Fibroblast of lung (primary cell): Measurements from ENCODE around the gene CEP128. TPM values are rescaled to one million over a fixed set of nuclear protein-coding genes. Genes with fewer than 3 reads are reported as not detected.

Source experiments
- DNase-seq, 2 donors: peaks; one replicate each; pipeline versions ENCODE4 v3.0.0 to v3.0.0-alpha.2; 2010; ENCODE audit warnings: low read depth in 2 of 2
- H2AFZ ChIP-seq: 2 replicates; pipeline ENCODE4 v1.5.1; 2012; ENCODE audit warnings: low read length, control low read depth, inconsistent platforms
- H3K27ac ChIP-seq: 2 replicates; pipeline ENCODE4 v1.5.1; 2011; ENCODE audit warnings: low read length, control low read depth; ENCODE audit not compliant: insufficient read depth
- H3K27me3 ChIP-seq: 2 replicates; pipeline ENCODE4 v1.5.1; 2011; ENCODE audit warnings: mild to moderate bottlenecking, low read length; ENCODE audit not compliant: control insufficient read depth, insufficient read depth
- H3K36me3 ChIP-seq: 2 replicates; pipeline ENCODE4 v1.5.1; 2011; ENCODE audit warnings: low read length; ENCODE audit not compliant: control insufficient read depth, insufficient read depth
- H3K4me1 ChIP-seq: 2 replicates; pipeline ENCODE4 v1.5.1; 2011; ENCODE audit warnings: low read length; ENCODE audit not compliant: control insufficient read depth, insufficient read depth; ENCODE audit errors: extremely low read depth
- H3K4me2 ChIP-seq: 2 replicates; pipeline ENCODE4 v1.5.1; 2011; ENCODE audit warnings: low read length, control low read depth; ENCODE audit not compliant: insufficient read depth; ENCODE audit errors: extremely low read depth
- H3K4me3 ChIP-seq, 4 experiments: fragments of 200-600 bp in 1 of 4; sonication (generic) in 1 of 4; replicated peaks in 1 of 4; 2 replicates each; pipeline ENCODE4 v1.5.1; 2011 to 2016; ENCODE audit warnings: low read length in 4 of 4, low read depth in 3 of 4, mild to moderate bottlenecking in 3 of 4, control low read depth in 2 of 4, inconsistent platforms in 1 of 4, mixed read lengths in 1 of 4; ENCODE audit not compliant: insufficient read depth in 1 of 4; ENCODE audit errors: control extremely low read depth in 1 of 4
- H3K79me2 ChIP-seq: 2 replicates; pipeline ENCODE4 v1.5.1; 2012; ENCODE audit warnings: mild to moderate bottlenecking, low read length, inconsistent platforms; ENCODE audit not compliant: control insufficient read depth, insufficient read depth
- H3K9ac ChIP-seq: 2 replicates; pipeline ENCODE4 v1.5.1; 2011; ENCODE audit warnings: mild to moderate bottlenecking, low read length, control low read depth; ENCODE audit not compliant: insufficient read depth
- H3K9me3 ChIP-seq: 2 replicates; pipeline ENCODE4 v1.5.1; 2012; ENCODE audit warnings: low read depth, low read length; ENCODE audit not compliant: control insufficient read depth, insufficient read depth
- H4K20me1 ChIP-seq: 2 replicates; pipeline ENCODE4 v1.5.1; 2011; ENCODE audit warnings: low read length; ENCODE audit not compliant: control insufficient read depth, insufficient read depth; ENCODE audit errors: extremely low read depth
- EZH2 ChIP-seq: IDR thresholded peaks from 2 replicates; pipeline ENCODE4 v1.5.1; 2012; ENCODE audit warnings: low read length, control low read depth, mild to moderate bottlenecking; ENCODE audit errors: missing control alignments
- polyA plus RNA-seq, 2 donors: library from polyadenylated mRNA; depleted of rRNA in 1 of 2; stranded (reverse) in 1 of 2; unstranded in 1 of 2; fragments of >200 nt; gene quantifications; 2 replicates each; pipeline ENCODE4 v1.2.1, GENCODE V29; 2011 to 2012; ENCODE audit warnings: missing spikeins in 1 of 2
- total RNA-seq: library from RNA; depleted of rRNA; stranded (reverse); fragments of >200 nt; gene quantifications from 2 replicates; pipeline ENCODE4 v1.2.1, GENCODE V29; 2014
- TF ChIP-seq, protein P1 (sequence below), 2 donors: IDR thresholded peaks in 1 of 2; conservative IDR thresholded peaks in 1 of 2; 1 replicate in 1 of 2; 2 replicates in 1 of 2; pipeline ENCODE4 v1.5.1; 2011 to 2012; ENCODE audit warnings: low read length in 2 of 2, control low read depth in 1 of 2, inconsistent platforms in 1 of 2, low read depth in 1 of 2, mild to moderate bottlenecking in 1 of 2

Gene CEP128
- total and polyA plus RNA-seq, 2 donors (not counting 1 experiment from before 2014, with no cell fraction given) = 1.3 to 7.8 TPM

DNA sequence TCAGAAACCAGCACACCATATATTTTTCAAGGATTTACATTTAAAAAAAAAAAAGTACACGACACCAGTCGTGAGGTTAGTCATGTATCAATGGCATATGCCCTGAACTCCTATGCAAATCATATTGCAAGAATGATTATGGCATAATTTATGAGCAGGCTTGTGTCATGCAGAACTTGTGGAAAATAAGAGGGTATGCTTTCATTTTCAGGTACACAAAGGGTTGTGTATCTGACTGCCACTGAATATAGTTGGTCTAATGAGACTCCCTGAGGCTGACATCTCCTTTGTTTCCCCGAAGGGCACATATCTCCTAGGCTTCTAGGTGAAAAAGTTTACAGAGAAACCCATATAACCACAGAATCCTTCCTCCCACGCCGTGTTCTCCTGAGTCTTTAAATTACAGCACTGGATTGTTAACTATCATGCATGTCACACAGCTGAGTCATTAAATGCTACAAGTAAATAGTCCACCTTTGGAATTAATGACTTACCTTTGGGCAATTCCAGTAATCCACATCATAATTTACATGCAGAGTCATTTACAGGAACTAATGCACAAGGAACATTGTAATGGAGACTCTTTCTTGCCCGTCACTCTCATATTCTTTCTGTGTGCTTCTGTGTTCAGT lies 373.5 kb downstream of the CEP128 start:
- no peaks in the 10 kb centered on the region for H3K79me2 ChIP-seq
- no peaks in the 10 kb centered on the region for H3K4me1 ChIP-seq
- H4K20me1 ChIP-seq = no peaks in the 10 kb centered on the region
- peak in 1 of 2 donors; percentile 94 for DNase-seq
- H3K36me3 ChIP-seq = no peaks in the 10 kb centered on the region
- H3K27me3 ChIP-seq = no peaks in the 10 kb centered on the region
- H3K9me3 ChIP-seq = no peaks in the 10 kb centered on the region
- no peak for TF ChIP-seq EZH2
- TF ChIP-seq, protein P1, sequence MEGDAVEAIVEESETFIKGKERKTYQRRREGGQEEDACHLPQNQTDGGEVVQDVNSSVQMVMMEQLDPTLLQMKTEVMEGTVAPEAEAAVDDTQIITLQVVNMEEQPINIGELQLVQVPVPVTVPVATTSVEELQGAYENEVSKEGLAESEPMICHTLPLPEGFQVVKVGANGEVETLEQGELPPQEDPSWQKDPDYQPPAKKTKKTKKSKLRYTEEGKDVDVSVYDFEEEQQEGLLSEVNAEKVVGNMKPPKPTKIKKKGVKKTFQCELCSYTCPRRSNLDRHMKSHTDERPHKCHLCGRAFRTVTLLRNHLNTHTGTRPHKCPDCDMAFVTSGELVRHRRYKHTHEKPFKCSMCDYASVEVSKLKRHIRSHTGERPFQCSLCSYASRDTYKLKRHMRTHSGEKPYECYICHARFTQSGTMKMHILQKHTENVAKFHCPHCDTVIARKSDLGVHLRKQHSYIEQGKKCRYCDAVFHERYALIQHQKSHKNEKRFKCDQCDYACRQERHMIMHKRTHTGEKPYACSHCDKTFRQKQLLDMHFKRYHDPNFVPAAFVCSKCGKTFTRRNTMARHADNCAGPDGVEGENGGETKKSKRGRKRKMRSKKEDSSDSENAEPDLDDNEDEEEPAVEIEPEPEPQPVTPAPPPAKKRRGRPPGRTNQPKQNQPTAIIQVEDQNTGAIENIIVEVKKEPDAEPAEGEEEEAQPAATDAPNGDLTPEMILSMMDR (conservative IDR thresholded peaks at IDR 0.05 in 1 of 2, IDR thresholded peaks at IDR 0.05 in 1 of 2; ENCODE audit: low read depth in 1 of 2, low read length in 2 of 2) = no peak
- H3K9ac ChIP-seq = no peak overlapping the region
- no peak overlapping the region for H3K27ac ChIP-seq
- no peak overlapping the region for H3K4me2 ChIP-seq
- H3K4me3 ChIP-seq = no peak overlapping the region
- H2AFZ ChIP-seq = no peak overlapping the region

DNA sequence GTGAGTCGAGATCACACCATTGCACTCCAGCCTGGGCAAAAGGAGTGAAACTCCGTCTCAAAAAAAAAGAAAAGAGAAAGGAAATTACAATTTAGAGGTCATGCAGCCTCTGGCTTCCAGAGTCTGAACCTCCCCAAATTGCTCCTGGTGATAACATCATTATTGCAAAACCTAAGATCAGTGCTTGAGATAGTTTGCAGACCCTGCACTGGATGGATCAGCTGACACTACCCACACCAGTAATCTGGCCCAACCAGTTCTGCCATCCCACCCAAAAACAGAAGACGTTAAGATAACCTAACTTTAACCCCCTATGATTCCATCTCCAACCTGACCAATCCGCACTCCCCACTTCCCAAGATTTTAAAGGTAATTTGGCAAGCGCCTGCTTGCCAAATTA lies 376.5 kb downstream of the CEP128 start:
- no peaks in the 10 kb centered on the region for H3K27me3 ChIP-seq
- no peak overlapping the region for H3K27ac ChIP-seq
- no peaks in the 10 kb centered on the region for H3K36me3 ChIP-seq
- H3K4me2 ChIP-seq = no peak overlapping the region
- no peaks in the 10 kb centered on the region for H3K9me3 ChIP-seq
- H3K4me3 ChIP-seq = no peak overlapping the region
- H3K79me2 ChIP-seq = no peaks in the 10 kb centered on the region
- H4K20me1 ChIP-seq = no peaks in the 10 kb centered on the region
- H3K9ac ChIP-seq = no peak overlapping the region
- no peaks in the 10 kb centered on the region for H3K4me1 ChIP-seq
- TF ChIP-seq, protein P1 (conservative IDR thresholded peaks at IDR 0.05 in 1 of 2, IDR thresholded peaks at IDR 0.05 in 1 of 2; ENCODE audit: low read depth in 1 of 2, low read length in 2 of 2) = no peak
- no peak for TF ChIP-seq EZH2
- DNase-seq = no peak
- H2AFZ ChIP-seq = no peak overlapping the region

DNA sequence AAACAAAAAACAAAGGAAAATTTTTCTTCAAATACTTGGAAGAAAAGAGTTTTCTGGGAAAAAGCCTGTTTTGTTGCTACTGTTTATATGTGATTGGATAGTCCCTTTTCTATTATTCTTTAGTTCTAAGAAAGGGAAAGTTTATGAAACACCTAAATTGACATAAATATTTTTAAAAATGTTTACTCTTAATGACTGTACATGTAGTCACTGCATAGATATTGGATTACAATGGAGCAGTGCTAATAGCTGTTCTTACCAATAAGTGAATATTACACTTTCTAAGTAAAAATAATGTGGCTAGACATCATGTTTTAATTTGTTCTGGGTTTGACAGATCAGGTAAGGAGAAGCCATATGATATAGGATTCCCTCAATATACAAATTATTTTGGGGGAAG lies 377.5 kb downstream of the CEP128 start:
- Histone ChIP-seq H3K79me2 (no peaks in the 10 kb centered on the region), H3K9ac (no peak overlapping the region), H3K4me1 (no peaks in the 10 kb centered on the region), H3K4me3 (no peak overlapping the region), H3K27me3 (no peaks in the 10 kb centered on the region), H3K4me2 (no peak overlapping the region), H3K27ac (no peak overlapping the region), H2AFZ (no peak overlapping the region), H3K9me3 (no peaks in the 10 kb centered on the region), H3K36me3 (no peaks in the 10 kb centered on the region), H4K20me1 (no peaks in the 10 kb centered on the region)
- no peak for DNase-seq
- no peak for TF ChIP-seq EZH2
- TF ChIP-seq, protein P1 (conservative IDR thresholded peaks at IDR 0.05 in 1 of 2, IDR thresholded peaks at IDR 0.05 in 1 of 2; ENCODE audit: low read depth in 1 of 2, low read length in 2 of 2) = no peak
